ENCODE results near the gene KSR2. TPM values are rescaled to one million over a fixed set of nuclear protein-coding genes. Genes with fewer than 3 reads are reported as not detected.

KSR2 gene
- total and polyA plus RNA-seq, 10 of the 15 experiments (the other 5 are each of a cell fraction or from before 2014, with no cell fraction given): under 0.01 to 1.5 (median 0.01) TPM; not detected in 3

- TF ChIP-seq E2F8 (IDR thresholded peaks at IDR 0.05; ENCODE audit: low read depth, partially characterized antibody) (no peak), TAF1 (IDR thresholded peaks at IDR 0.05; ENCODE audit: borderline replicate concordance, low read depth, low read length) (no peak), USF2 (IDR thresholded peaks at IDR 0.05; ENCODE audit: borderline replicate concordance, low read depth, low read length) (no peak), SUPT20H (IDR thresholded peaks at IDR 0.05; ENCODE audit: borderline replicate concordance, control insufficient read depth, low read depth, low read length) (no peak), SREBF2 (IDR thresholded peaks at IDR 0.05; ENCODE audit: low read length) (no peak), CBX3 (IDR thresholded peaks at IDR 0.05; ENCODE audit: borderline replicate concordance, low read depth) (no peak)
Observed at GRCh38 chr12:117968826-117969659, at the start of gene KSR2 (continued).

GRCh38 chr12:118017926-118018325 is 49.1 kb upstream of the KSR2 start:
- BruUV-seq (replicated peaks): no TSS peak
- Histone ChIP-seq H3K9ac (ENCODE audit: control insufficient read depth, insufficient read depth, low read length) (peak overlapping the region; percentile 92; the same call in 1 of the 2 replicates), H4K20me1 (ENCODE audit: control insufficient read depth, insufficient read depth) (no peaks in the 10 kb centered on the region), H3K4me2 (ENCODE audit: control insufficient read depth, insufficient read depth) (peak overlapping the region; percentile 78), H3K27ac (ENCODE audit: control insufficient read depth, insufficient read depth) (no peak overlapping the region), H3K36me3 (ENCODE audit: control insufficient read depth in 2 of 2, insufficient read depth in 2 of 2, low read length in 1 of 2) (peaks cover 8 to 9% of the 10 kb centered on the region in 2 experiments), H3K4me3 (peak overlapping the region; percentile 69), H3K27me3 (replicated peaks in 1 of 2; ENCODE audit: control insufficient read depth in 2 of 2, insufficient read depth in 2 of 2, low read length in 1 of 2) (no peaks in the 10 kb centered on the region), H3K9me3 (replicated peaks; ENCODE audit: control insufficient read depth, insufficient read depth, low read length) (no peaks in the 10 kb centered on the region; the same call in 2 of the 3 replicates), H3K4me1 (ENCODE audit: control insufficient read depth, insufficient read depth, low read length) (0 out of 2 replicates have a peak, but pooled peaks cover 3% of the 10 kb centered on the region), H3K79me2 (ENCODE audit: control insufficient read depth, insufficient read depth, low read length) (peaks cover 18% of the 10 kb centered on the region), H2AFZ (ENCODE audit: control insufficient read depth, low read depth, low read length) (no peak overlapping the region)
- ChIA-PET RAD21 (ENCODE audit: unreplicated experiment) (interaction anchor here (1.0 to 1.9 kb wide), 3 partner anchors 42 to 143 kb away, joined by 3 to 7 read pairs (median 4); no protein-coding TSS in a partner anchor), POLR2A (no interaction called here), CTCF (interaction anchor here (0.6 to 2.0 kb wide), 4 partner anchors 15 to 137 kb away, joined by 4 to 6 read pairs (median 4); no protein-coding TSS in a partner anchor), SMC1A (ENCODE audit: uncharacterized antibody, unreplicated experiment) (interaction anchor here (0.8 to 2.7 kb wide), 3 partner anchors 15 to 44 kb away, joined by 3 to 10 read pairs (median 4); no protein-coding TSS in a partner anchor)
- in situ Hi-C loops (cut with MboI) (no loop called here), intact Hi-C loops (cut with micrococcal nuclease; ENCODE audit: unreplicated experiment) (loop anchor here (2.0 to 5.0 kb wide), 2 partner anchors 37 to 141 kb away; no protein-coding TSS in a partner anchor)
- TF ChIP-seq ZZZ3 (IDR thresholded peaks at IDR 0.05; ENCODE audit: control insufficient read depth, insufficient read length, low read depth) (no peak), CBFB (IDR thresholded peaks at IDR 0.05; ENCODE audit: low read depth) (0 out of 2 replicates have a peak, but pooled peaks have one; percentile 6), MEF2B (IDR thresholded peaks at IDR 0.05; ENCODE audit: partially characterized antibody, poor library complexity, severe bottlenecking) (no peak)
- DNase-seq (ENCODE audit: low read depth, low spot score) (no peak), FAIRE-seq (no peak), ATAC-seq (no peak)

All from GM12878 (cell line).